Dermis microvascular lymphatic vessel endothelial cell (primary cell): ENCODE results near the gene TMPRSS6. TPM values are rescaled to one million over a fixed set of nuclear protein-coding genes. Genes with fewer than 3 reads are reported as not detected.

Experiments
- DNase-seq, 2 donors: peaks; one replicate each; pipeline versions ENCODE4 v3.0.0 to v3.0.0-alpha.2; 2010; ENCODE audit warnings: low read depth in 2 of 2
- total RNA-seq: library from RNA; depleted of rRNA; stranded (reverse); fragments of >200 nt; gene quantifications from 2 replicates; pipeline ENCODE4 v1.2.1, GENCODE V29; 2014

The TMPRSS6 gene
- total RNA-seq, 1 donor from 2014 or later: not detected

DNA sequence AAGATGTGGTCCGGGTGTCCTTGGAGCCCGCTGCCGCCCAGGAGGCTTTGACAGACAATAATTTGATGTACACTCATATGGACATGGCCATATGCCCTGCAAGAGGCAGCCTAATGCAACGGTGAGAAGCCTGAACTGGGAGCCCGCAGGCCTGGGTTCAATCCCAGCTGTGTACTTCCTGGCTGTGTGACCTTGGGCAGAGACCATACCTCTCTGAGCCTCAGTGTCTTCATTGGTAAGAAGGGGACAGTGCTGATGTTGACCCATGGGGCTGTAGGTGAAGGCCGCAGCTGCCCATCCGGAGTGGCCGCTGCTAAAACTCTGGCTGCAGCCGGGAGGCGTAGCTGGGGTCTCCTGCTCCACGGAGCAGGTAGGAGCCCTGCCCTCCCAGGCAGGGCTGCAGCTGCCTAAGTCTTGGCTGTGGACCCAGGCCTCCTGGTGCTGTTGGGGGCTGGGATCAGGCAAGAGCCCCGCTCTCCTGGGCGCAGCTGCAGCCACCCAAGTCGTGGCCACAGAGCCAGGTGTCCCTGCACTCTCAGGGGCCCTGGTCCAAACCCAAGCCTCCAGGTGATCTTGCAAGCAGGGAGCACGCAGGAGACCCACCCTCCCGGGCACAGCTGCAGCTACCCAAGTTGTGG is 31.3 kb upstream of the TMPRSS6 start:
- no peak for DNase-seq

DNA sequence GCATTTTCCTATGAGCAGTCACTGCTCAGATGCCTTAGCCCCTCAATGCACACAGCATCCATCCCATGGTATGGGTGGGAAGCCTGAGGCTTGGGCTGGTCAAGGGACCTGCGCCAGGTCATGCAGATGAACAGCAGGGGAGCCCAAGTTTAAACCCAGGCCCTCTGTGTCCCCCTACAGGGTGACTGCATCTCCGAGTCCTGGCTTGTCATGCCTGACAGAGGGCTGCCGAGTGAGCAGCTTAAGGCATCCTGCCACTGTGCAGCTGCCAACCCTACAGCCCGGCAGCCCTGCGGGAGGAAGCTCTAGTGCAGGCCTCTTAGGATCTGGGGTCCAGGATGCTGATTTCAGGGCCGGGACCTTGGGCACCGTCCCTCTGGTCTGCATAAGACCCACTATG is 30.2 kb upstream of the TMPRSS6 start:
- no peak for DNase-seq

DNA sequence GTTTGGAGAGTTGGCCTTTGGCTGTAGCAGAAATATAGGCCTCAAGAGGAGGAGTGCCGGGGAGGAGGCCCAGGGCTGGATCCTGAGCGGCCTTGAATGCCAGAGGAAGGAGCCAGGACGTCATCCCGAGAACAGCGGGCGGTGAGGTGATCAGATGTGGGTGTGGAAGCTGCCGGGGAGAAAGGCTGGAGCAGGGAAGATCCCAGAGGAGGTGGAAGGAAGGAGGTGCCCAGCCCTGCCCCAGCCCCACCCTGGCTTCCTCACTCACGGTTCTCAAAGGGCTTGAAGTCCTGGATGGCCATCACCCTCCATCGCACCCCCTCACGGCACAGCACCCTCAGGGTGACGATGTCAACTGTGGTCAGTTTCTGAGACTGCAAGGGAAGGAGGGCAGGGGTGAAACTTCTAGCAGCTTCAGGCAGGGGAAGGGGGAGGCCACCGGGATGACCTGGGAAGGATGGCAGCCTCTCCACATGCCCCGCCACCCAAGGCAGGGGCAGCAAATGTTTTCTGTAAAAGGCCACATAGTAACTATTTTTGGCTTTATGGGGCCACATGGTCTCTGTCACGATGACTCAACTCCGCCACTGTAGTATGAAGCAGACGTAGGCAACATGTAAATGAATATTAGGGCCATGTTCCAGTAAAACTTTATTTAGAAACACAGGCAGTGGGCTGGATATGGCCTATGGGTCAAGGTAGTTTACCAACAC is 29.5 kb upstream of the TMPRSS6 start:
- no peak for DNase-seq

DNA sequence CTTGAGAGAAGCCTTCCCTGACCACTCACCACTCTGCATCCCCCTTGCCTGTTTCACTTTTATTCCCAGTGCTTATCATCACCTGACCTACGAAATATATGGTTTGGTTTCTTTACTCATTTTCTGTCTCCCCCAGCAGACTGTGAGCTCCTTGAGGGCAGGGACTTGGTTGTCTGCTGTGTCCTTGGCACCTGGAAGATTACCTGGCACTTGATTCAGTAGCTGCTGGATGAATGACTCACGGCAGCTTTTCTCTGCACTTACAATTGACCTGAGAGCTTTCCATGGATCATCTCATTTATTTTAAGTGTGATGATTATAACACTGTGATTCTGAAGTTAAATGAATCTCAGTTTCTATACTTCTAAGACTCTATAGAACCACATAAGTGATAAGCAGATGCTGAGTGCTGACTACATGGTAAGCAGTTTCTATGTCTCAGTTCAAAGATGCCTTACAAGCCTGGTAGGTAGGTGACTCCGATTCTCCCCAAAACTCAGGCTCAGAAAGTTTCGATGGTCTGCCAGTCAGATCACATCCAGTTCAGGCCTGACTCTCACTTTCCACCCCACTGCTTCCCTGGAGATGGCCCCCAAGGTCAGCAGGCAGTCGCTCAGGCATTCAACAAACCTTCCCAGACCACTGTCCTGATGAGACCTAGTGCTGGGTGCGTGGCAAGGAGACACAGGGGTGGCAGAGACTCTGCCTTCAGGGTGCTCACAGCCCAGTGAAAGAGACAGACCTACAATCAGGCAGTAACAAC is 28.6 kb upstream of the TMPRSS6 start:
- no peak for DNase-seq

DNA sequence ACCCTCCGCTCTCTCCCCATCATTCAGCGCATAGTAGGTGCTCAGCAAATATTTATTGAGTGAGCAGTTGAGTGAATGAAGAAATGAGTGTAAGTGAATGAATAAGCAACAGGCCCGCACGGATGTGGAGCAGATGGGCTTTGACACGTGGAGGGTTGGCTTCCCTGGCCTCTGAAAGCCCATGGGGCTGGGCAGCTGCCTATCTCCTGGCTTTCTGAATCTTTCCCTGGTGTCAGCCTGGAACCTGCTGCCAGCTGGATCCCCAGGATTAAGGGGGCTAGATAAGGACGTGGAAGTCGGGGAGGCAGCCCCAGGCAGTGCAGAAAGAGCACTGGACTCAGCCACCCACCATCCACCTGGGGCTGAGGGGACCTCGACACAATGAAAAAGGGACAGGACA is 27.6 kb upstream of the TMPRSS6 start:
- no peak for DNase-seq

DNA sequence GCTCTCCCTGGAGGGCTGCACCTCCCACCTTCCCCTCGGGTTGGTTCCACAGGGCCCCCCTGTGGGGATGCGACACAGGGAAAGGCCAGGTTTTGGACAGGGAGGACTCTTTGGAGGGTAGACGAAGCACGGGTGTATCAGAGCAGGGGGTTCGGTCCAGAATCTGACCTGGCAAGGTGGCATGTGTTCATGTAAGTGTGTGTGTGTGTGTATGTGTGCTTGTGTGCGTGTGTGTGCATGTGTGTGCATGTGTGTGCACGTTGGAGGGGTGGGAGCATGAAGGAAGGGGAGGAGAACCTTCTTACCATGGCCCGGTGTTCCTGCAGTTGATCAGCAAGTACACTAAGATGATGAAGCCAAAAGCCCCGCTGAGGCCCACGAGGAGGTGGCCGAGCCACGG is 25.5 kb upstream of the TMPRSS6 start:
- DNase-seq: no peak

DNA sequence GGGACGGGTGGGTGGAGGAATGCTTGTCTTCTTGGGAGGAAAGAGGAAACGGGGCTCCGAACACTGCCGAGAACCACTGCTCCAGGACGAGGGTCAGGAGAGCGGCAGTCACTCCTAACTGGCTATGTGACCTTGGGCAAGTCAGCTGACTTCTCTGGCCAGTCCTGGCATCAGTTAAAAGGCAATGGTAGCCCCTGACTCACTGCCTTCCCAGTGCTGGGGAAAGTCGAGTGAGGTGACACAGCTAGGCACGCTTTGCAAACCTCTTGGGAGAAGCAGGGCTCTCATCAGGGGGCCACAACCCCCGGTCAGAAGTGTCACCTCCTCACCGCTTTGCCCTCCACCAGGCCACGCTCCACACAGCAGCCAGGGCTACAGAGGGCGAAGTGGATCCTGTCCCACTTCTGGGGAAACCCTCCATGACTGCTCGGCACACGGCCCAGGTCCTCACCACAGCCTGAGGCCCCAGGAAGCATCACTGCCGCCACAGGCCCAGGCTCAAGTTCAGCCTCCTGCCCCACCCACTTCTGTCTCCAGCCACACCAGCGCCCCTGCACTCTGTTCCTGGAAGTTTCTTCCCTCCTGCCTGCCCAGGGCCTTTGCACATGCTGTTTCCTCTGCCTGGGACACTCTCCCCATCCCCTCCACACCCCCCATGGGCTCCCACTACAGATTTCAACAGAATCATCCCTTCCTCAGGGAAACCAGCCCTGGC is 23.9 kb upstream of the TMPRSS6 start:
- no peak for DNase-seq

DNA sequence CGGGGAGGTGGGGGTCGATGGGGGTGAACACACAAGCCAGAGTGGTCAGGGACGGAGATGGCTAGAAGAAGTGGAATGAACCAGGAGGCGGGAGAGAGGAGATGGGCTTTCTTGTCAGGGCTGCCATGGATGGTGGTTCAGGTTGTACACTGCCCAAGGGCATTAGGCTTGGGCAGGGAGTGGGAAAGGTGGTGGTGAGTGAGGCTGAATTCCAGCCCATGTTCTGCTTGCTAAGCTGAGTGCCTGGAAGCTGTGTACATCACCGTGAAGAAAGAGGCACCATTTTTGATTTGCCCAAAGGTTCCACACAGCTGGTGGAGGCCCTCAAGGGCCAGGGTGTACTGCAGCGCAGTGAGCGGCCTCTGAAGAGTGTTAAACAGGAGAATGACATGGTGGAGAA is 23.3 kb upstream of the TMPRSS6 start:
- no peak for DNase-seq

DNA sequence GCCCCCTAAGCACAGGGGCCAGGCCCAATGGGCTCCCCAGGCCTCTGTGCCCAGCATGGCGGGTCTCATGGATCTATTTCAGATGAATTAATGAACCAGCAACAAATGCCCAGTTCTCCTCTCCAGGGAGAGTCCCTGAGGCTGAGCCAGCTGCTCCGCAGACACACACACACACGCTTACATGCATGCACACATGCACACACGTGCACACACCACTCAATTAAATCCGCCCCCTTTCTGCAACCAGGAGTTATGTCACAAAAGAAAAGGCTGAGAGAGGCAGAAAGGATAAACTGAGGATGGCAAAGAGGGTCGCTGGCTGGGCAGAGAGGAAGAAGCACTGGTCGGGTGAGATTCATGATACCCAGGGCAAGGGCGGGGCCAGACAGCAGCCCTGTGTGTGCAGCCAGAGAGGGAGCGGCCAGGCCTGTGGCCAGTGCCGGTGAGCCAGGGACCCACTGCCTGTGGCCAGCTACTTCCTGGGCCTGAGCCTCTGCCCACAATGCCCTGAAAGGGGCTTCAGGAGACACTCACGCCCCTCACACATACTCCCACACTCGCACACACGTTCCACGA is 20.4 kb upstream of the TMPRSS6 start:
- no peak for DNase-seq

DNA sequence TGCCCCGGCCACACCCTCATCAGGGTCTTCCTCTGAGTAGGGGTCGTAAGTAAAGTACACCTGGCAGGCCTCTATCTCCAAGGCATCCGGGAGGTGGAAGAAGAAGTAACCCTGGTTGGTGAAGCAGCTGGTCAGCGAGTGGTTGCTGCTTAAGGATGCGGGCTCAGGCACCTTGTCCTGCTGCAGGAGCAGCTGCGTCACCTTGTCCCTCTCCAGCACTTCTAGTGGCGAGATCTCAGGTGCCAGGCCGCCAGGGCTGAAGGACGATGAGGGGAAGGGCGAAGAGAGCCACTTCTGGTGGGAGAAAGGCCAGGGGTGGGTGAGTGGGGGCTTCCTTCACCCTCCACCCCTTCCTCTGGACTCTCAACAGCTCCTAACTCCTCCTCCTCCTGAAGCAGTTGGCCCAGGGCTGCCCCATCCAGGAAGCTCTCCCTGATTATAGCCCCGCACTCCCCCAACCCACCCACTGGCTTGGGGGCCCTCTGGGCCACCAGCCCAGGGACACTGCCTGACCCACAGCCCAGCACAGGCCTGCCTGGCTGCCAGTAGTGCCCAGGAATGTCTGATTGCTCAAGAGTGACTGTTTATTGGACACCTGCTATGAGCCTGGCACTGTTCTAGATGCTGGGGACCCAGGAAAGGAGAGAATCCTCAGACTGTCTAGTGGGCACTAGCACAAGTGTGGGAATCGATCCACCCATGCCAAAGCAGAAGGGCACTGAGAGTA is 19.2 kb upstream of the TMPRSS6 start:
- no peak for DNase-seq

DNA sequence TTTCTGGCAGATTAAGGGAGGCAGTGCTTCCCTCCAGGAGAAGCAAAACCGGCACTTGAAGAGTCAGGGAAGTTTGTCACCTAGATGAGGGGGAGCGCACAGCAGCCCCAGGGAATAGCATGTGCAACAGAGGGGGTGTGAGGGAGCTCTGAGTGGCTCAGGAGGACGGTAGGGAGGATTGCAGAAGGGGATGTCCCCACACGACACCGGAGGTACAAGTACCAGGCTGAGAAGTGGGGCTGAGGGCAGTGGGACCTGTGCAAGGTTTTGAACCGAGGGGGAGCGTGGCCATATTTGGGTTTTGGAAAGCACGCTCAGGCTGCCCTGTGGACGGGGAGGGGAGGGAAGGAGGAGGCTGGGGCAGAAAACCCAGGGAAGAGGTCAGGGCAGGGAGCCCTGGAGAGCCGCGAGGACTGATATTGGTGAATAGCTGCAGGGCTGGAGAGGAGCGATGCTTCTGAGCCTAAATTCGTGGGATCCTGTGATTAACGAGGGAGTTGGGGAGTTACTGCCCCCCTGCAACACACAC is 17.9 kb upstream of the TMPRSS6 start:
- no peak for DNase-seq

DNA sequence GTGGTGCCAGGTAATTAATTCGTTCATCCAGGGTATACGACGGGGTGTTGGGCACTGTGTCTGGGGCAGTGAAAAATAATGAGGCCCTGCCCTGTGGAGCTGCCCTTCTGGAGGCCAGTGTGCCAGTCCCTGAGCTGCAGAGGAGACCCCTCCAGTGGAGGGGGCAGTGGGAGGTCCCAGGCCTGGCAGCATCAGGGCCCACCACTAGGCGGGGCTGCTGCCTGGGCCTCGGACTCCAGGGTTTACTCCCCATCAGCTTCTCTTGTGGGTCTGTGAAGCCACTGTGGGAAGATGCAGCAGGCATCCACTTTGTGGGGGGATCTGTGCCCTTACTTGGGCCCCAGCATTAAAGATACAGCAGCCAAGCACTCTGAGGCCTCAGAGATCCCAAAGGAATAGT is 17.4 kb upstream of the TMPRSS6 start:
- DNase-seq: no peak

DNA sequence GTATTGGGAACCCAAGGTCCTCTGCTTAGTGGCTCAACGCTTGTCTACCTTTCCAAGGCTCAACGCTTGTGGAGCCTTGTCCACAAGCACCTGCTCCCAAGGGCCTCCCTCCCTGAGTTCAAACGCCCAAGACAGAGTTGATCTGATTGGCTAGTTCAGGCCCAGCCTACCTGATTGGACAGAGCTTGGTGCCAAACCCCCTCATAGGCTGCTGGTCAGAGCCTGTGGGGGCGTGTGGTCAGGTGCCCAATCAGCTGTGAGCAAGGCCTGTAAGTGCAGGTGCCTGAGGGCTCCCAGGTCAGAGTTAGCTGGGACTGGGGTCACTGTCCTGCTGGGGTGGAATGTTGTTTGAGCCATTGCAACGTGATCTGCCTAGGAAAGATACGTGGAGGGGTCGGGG is 16.9 kb upstream of the TMPRSS6 start:
- peak; percentile 10 to 16 for DNase-seq

DNA sequence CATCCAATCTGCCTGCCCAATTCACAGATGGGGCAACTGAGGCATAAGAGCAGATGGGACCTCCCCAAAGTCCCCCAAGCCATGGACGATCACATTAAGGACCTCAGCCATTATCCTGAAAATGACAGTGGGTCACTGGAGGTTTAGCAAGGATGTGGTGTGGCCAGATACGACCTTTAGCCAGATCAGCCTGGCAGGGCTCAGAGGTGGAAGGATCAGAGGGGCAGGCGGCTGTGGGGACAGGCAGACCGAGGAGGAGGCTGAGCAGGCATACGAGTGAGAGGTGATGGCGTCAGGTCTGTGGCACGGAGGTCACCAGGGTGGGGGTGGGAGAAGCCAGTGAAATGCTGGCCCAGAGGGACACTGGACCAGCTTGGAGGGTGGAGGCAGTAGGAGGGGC is 14.1 kb upstream of the TMPRSS6 start:
- no peak for DNase-seq

DNA sequence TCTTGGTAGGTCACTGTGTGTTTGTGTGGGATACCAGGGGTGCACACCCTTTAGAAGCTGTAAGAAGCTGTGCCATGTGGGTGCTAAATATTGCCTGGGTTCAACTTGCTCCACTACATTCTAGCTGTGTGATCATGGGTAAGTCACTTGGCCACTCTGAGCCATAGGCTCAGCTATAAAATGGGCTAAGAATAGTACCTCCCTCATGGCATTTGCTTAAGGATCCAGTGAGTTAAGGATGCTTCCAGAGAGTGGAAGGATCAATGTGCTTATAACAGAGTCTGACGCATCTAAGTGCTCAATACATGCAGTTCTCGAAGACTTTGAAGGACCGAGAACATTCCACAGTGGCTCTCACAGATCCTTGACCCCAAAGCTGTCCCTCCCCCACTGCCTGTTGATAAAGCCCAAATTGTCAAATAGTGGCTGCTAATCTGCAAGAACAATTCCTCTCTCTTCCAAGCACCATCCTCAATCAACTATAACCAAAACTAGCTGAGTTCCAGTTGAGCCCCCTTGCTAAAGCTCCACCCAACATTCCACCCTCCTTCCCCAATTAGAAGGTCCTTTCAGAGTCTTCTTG is 13.2 kb upstream of the TMPRSS6 start:
- no peak for DNase-seq

DNA sequence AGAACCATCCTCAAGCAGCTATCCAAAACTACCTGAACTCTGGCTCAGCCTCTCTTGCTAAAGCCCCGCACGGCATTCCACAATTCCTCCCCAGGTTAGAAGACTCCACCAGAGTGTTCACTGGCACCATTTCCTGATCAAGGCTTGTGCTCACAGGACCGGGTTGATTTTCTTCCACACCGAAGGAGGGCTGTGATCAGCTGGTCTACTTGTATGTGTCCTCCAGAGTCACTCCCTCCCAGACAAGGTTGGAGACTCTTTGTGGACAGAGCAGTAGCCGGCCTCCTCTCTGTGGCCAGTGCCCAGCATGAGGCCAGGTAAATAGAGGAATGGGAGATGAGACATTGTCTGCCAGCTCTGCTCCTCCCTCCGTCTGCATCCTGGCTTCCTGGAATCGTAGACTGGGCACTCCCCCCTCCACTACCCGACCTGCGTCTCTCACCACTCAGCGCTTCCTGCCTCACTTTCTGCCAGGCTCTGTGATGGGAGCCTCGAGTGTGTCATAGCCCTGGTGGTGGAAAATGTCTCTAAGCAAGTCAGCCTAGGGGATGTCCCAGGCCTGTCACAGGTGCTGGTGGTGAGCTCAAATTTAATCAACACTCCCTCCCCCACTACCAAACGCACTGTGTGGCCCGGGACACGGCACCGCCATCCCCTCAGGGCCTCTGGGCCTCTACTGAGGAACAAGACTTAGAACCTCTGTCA is 12.5 kb upstream of the TMPRSS6 start:
- peak; percentile 24 to 60 for DNase-seq

DNA sequence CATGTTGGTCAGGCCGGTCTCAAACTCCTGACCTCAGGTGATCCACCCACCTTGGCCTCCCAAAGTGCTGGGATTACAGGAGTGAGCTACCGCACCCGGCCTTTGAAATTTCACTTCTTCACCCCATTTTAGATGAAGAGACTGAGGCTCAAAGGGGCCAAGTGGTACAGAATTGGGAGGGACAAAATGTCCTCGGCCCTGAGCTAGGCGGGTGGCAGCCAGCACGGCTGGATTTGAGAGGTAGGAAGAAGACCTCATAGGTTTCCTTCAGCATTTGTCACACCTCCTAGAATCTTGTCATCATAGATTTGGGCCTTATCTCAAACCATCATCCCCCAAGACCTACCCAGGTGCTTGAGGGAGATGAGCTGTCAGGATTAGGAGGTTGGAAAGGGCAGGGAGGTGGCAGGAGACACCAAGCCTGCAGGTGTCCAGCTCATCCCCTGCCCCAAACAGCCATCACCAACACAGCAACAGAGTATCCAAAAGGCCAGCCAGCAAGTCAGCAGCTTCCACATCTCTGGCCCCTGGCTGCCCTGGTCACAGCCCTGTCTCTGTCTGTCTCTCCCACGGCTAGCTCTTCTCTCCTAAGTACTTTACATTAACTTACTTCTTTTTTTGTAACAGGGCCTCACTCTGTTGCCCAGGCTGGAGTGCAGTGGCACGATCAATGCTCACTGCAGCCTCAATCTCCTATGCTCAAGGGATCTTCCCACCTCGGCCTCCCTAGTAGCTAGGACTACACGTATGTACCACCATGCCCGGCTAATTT is 11.2 kb upstream of the TMPRSS6 start:
- no peak for DNase-seq

DNA sequence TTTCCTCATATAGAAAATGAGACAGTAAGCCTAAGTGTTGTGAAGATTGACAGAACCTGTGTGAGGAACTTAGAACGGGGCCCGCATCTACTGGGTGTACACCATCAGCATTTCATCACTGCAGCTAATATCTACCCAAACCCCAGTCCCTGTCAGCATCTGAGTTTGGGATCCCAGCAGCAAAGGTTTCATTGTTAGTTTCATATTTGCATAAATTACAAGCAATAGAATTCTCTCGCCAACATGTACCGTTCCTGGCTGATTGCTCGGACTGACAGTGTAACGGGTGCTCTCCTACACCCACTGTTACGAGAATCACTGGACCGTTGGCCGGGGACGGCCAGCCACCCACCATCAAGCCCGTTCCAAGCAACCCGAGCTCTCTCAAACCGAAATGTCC is 10.4 kb upstream of the TMPRSS6 start:
- DNase-seq: no peak

DNA sequence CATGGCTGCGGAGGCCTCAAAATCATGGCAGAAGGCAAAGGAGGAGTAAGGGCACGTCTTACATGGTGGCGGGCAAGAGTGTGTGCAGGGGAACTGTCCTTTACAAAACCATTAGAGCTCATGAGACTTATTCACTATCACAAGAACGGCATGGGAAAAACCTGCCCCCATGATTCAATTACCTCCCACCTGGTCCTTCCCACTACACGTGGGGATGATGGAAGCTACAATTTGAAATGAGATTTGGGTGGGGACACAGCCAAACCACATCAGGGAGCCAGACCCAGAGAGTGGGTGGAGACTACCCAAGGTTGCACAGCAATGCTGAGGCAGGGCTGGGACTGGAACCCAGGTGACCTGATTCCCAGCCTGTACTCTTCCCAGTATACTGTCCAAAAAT is 8.6 kb upstream of the TMPRSS6 start:
- DNase-seq: no peak
